ENCODE measurements around the gene CDC5L.

- TF ChIP-seq FOXM1 (IDR thresholded peaks at IDR 0.05; ENCODE audit: borderline replicate concordance) = no peak
- no peak for TF ChIP-seq CTBP1 (IDR thresholded peaks at IDR 0.05; ENCODE audit: borderline replicate concordance)
- no peak for TF ChIP-seq FOXK2 (IDR thresholded peaks at IDR 0.05)
- TF ChIP-seq BHLHE40 (IDR thresholded peaks at IDR 0.05; ENCODE audit: borderline replicate concordance) = no peak
- TF ChIP-seq L3MBTL2 (conservative IDR thresholded peaks at IDR 0.05) = no peak
- TF ChIP-seq, protein P1, sequence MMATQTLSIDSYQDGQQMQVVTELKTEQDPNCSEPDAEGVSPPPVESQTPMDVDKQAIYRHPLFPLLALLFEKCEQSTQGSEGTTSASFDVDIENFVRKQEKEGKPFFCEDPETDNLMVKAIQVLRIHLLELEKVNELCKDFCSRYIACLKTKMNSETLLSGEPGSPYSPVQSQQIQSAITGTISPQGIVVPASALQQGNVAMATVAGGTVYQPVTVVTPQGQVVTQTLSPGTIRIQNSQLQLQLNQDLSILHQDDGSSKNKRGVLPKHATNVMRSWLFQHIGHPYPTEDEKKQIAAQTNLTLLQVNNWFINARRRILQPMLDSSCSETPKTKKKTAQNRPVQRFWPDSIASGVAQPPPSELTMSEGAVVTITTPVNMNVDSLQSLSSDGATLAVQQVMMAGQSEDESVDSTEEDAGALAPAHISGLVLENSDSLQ (IDR thresholded peaks at IDR 0.05) = no peak
- TF ChIP-seq SP1 (IDR thresholded peaks at IDR 0.05) = no peak
- TF ChIP-seq TARDBP (IDR thresholded peaks at IDR 0.05) = no peak
- no peak for TF ChIP-seq ELF4 (IDR thresholded peaks at IDR 0.05)
- TF ChIP-seq HDGF (IDR thresholded peaks at IDR 0.05; ENCODE audit: borderline replicate concordance) = no peak
- no peak for TF ChIP-seq FOXA1 (IDR thresholded peaks at IDR 0.05)
- no peak for TF ChIP-seq NFRKB (IDR thresholded peaks at IDR 0.05)
- no peak for TF ChIP-seq ARNT (IDR thresholded peaks at IDR 0.05)
Measured at GRCh38 chr6:44476849-44477248, 89.3 kb downstream of the CDC5L start.

All from HEK293T (cell line).